ENCODE measurements around the gene PPP1R1C.

GRCh38 chr2:181944164-181944913 is 41.3 kb upstream of the PPP1R1C start:
- TF ChIP-seq ISL2 (CRISPR knock-in tag; IDR thresholded peaks at IDR 0.05) (peak; percentile 69), KDM5A (IDR thresholded peaks at IDR 0.05; ENCODE audit: borderline replicate concordance, low read length) (no peak)
